GM21367 (cell line): ENCODE results near the gene NCOA3.
"Not testable (repeated sequence)": the region's sequence is repeated elsewhere in the genome, so short reads cannot be mapped to it uniquely, and the experiment has no call there.

Experiments used
- ATAC-seq: cut with Tn5 transposase; IDR thresholded peaks from one replicate; pipeline ENCODE4 v1.9.1; 2021; ENCODE audit not compliant: unreplicated experiment

The NCOA3 gene

GRCh38 chr20:47501482-47502270 is at the start of gene NCOA3:
TSS of gene NCOA3 (plus strand) at chr20:47501887. CDS start at chr20:47622248, 120,361 bp downstream.
- ATAC-seq = peak; percentile 56

DNA sequence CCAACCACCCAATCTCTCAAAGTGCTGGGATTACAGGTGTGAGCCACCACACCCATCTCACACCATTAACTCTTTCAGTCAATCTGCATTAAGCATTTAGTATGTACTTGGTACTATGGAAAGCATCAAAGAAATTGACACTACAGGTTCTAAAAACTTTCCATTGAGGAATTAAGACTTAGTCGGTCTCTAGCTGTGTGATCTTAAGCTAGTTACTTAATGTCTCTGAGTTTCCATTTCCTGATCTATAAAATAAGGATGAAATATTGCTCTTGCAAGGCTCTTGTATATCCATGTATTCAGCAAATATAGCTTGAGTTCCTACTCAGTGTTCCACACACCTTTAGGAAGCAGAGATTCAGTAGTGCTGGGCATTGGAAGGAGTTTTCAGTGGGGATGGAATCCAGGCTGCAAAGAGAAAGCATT is 48.9 kb upstream of the NCOA3 start:
- no peak for ATAC-seq

GRCh38 chr20:47453167-47453782 is 48.4 kb upstream of the NCOA3 start:
- ATAC-seq = no peak

DNA sequence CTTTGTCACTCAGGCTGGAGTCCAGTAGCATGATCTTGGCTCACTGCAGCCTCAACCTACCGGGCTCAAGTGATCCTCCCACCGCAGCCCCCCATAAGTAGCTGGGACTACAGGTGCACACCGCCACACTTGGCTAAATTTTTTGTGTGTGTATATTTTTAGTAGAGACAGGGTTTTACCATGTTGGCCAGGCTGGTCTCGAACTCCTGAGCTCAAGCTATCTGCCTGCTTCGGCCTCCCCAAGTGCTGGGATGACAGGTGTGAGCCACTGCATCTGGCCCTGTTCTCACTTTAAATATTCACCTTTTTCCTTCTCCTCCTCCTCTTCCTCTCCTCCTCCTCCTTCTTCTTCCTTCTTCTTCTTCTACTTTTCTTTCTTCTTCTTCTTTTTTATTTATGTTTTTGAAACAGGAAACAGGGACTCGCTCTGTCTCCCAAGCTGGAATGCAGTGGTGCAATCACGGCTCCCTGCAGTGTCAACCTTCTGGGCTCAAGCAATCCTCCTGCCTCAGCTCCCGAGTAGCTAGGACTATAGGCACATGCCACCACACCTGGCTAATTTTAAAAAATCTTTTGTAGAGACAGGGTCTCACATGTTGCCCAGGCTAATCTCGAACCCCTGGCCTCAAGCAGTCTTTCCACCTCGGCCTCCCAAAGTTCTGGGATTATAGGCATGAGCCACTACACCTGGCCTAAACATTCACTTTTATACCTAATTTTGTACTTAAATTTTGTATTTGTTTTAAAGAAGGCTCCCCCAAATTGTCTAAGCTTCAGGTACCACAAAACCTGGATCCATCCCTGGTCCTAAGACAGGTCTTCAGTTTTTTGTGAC is 47.2 kb upstream of the NCOA3 start:
- no peak for ATAC-seq

- no peak for ATAC-seq
Observed at GRCh38 chr20:47455133-47456040, 46.3 kb upstream of the NCOA3 start.

DNA sequence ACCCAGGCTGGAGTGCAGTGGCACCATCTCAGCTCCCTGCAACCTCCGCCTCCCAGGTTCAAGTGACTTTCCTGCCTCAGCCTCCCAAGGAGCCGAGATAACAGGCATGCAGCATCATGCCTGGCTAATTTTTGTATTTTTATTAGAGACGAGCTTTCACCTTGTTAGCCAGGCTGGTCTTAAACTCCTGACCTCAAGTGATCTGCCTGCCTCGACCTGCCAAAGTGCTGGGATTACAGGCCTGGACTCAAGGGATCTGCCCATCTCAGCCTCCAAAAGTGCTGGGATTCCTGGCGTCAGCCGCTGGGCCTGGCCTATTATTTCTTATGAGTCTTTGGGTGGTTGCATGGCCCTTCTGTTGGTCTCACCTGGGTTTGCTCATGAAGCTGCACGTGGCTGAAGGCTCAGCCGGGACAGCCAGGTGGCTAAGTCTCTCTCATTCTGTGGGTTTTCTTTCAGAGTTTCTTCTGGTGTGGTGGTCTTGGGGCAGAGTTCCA is 45.6 kb upstream of the NCOA3 start:
- no peak for ATAC-seq

DNA sequence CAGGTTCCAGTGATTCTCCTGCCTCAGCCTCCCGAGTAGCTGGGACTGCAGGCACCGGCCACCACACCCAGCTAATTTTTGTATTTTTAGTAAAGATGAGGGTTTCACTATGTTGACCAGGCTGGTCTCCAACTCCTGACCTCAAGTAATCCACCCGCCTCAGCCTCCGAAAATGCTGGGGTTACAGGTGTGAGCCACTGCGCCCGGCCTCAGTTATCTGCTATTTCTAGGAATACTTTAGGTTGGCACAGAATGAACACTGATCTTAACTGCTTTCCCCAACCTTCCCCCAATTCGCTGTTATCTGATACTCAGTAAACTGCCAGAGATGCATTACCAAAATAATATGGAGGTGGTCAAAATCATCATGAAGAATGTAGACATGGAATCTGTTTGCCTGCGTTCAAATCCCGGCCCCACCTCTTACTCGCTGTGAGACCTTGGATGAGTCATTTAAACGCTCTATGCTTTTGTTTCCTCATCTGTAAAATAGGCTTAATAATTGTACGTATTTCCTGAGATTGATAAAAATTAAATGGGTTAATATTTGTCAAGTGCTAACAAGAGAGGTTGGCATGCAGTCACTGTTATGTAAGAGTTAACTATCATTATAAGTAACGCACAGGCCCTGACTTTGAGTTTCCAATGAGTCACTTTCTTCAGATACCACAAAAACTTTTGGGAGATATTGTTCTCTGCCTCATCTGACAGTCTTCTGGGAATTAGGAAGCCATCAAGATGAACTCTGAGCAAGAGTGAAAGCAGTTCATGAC is 44.5 kb upstream of the NCOA3 start:
- no peak for ATAC-seq

GRCh38 chr20:47458280-47459050 is 43.2 kb upstream of the NCOA3 start:
- ATAC-seq = not testable (repeated sequence)

- no peak for ATAC-seq
Observed at GRCh38 chr20:47459344-47460073, 42.2 kb upstream of the NCOA3 start.

DNA sequence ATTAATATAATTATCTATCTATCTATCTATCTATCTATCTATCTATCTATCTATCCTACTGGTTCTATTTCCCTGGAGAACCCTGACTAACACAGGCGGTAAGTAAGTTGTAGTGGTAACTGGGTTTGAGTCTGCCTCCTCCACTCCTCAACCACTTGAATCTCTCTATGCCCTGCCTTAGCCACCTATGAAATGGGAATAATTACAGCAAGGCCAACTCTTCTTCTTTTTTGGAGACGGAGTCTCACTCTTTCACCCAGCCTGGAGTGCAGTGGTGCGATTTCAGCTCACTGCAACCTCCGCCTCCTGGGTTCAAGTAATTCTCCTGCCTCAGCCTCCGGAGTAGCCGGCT is 41.0 kb upstream of the NCOA3 start:
- ATAC-seq = not testable (repeated sequence)

- ATAC-seq = no peak
Observed at GRCh38 chr20:47461120-47461685, 40.5 kb upstream of the NCOA3 start.

GRCh38 chr20:47461906-47462305 is 39.8 kb upstream of the NCOA3 start:
- ATAC-seq = not testable (repeated sequence)

GRCh38 chr20:47464380-47465101 is 37.1 kb upstream of the NCOA3 start:
- ATAC-seq = no peak

GRCh38 chr20:47465335-47466090 is 36.2 kb upstream of the NCOA3 start:
- ATAC-seq = no peak

DNA sequence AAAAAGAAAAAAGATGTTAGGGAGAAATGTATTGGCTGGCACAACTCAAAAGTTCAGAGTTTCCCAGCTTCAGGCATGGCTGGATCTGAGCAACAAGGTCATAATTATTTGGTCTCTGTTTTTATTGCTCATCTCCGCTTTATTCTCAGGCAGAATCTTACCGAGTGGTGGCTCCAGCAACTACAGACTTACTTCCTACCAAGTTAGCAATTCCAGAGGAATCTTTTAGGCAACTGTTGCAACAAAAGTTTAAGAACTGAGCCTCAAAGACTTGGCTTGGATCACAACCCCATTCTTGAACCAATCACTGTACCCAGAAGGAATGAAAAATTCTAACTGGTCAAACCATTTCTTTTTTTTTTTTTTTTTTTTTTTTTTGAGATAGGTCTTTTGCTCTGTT is 35.5 kb upstream of the NCOA3 start:
- no peak for ATAC-seq

GRCh38 chr20:47466704-47467459 is 34.8 kb upstream of the NCOA3 start:
- ATAC-seq = no peak
